Measurements from ENCODE around the gene C16orf96.

Gene C16orf96

GRCh38 chr16:4616047-4616811 lies 60.1 kb downstream of the C16orf96 start:
- peak; percentile 100 for DNase-seq (ENCODE audit: low spot score)

GRCh38 chr16:4617880-4618279 lies 61.7 kb downstream of the C16orf96 start:
- DNase-seq (ENCODE audit: low spot score): no peak

DNA sequence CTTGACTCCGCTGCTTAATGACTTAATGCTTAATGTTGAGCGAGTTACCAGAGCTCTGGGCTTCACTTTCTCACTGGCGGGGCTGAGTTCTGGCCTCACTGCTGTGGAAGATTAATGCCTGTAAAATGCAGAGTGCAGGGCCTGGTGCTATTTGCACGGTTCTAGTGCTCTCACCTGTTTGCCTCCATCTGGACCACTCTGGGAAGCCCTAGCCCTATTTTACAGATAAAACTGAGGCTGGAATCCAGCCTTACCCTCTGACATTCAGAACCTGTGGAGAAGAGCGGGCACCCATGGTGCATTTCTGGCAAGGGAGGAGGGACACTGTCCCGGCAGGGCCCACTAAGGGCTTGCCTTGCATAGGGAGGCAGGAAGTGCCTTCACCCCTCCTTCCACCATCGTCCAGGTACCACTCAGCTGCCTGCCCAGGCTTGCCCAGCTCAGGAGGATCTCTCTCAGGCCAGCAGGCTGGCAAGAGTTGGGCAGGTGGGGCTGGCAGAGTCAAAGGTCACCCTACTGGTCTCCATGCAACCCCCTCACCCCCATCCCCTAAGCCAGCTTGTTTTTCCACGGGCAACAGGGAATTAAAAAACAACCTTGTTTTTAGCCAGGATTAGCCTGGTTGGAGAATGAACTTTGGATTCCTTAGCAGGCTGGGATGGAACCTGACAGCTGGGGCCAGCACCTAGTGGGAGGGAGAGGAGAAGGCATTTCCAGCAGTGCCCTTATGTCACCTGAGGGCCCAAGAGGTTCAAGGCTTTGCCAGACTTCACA lies 62.7 kb downstream of the C16orf96 start:
- no peak for DNase-seq (ENCODE audit: low spot score)

DNA sequence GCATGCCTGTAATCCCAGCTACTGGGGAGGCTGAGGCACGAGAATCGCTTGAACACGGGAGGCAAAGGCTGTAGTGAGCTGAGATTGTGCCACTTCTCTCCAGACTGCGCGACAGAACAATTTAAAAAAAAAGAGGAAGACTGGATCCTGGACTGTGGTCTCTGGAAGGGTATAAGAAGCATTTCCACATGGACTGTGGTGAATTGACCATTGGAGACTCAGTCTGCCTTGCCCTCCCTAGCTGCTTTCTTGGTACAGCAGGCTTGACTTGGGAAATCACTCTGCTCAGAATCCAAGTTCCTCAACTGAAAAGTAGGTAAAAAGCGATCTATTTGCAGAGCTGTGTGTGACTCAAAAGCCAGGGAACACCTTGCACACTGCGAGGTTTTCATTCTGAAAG lies 67.5 kb downstream of the C16orf96 start:
- no peak for DNase-seq (ENCODE audit: low spot score)

- DNase-seq (ENCODE audit: low spot score): peak; percentile 96
Measured at GRCh38 chr16:4624015-4624826, 68.1 kb downstream of the C16orf96 start, which contains the start of gene MGRN1. MGRN1 (plus strand) TSS chr16:4624826; CDS start chr16:4624961, 135 bp downstream.

GRCh38 chr16:4624827-4625559 lies 68.9 kb downstream of the C16orf96 start:
- no peak for DNase-seq (ENCODE audit: low spot score)

GRCh38 chr16:4625560-4626159 lies 69.5 kb downstream of the C16orf96 start:
- no peak for DNase-seq (ENCODE audit: low spot score)

GRCh38 chr16:4626396-4626795 lies 70.3 kb downstream of the C16orf96 start:
- no peak for DNase-seq (ENCODE audit: low spot score)

- DNase-seq (ENCODE audit: low spot score): no peak
Measured at GRCh38 chr16:4628283-4628682, 72.1 kb downstream of the C16orf96 start.

GRCh38 chr16:4631444-4631843 lies 75.3 kb downstream of the C16orf96 start:
- DNase-seq (ENCODE audit: low spot score): no peak

DNA sequence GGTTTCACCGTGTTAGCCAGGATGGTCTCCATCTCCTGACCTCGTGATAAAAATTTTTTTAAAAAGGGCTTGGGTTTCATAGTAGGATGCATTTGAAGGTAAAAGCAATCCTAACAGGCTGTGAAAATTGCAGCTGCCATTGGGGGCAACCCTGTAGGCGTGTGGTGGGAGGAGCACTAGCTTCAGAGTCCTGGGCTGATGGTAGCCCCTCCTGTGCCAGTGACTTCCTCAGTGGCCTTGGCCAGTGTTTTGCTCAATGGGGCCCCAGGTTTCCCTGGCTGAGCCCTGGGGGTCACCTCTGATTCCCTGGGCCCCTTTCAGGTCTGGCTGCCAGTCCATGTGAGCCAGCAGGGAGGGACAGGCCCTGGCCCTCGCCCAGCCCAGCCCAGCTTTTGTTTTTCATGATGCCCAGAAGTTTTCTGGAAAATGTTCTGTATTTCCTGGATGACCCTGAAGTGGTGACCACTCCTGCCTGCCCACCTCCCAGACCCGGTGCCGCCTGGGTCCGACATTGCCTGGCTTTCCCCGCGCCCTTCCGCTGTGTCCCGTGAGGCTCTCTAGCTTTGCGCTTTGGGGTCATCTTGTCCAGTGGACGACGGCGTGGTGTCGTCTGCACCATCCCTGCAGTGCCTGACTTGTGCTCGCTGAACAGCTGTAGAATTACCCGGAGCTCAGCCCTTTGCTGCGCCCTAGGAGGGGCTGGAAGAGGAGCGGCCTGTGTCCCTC lies 77.9 kb downstream of the C16orf96 start:
- no peak for DNase-seq (ENCODE audit: low spot score)

DNA sequence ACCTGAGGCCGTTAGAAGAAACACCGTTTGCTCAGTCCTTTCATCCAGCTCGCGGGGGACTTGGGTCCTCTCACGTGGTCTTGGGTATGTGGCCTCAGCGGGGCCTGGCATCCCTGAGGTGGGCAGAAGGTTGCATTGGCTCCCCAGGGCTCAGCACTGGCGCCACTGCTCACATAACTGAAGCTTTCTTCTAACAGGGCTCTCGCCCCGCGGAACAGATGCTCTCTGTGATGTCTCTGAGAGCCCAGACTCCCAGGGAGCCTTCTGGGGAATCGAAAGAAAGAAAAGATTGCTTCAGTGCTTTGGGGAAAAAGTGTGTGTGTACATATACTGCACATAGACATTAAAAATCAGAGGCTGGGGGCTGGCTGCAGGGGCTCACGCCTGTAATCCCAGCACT lies 78.6 kb downstream of the C16orf96 start:
- DNase-seq (ENCODE audit: low spot score): no peak

DNA sequence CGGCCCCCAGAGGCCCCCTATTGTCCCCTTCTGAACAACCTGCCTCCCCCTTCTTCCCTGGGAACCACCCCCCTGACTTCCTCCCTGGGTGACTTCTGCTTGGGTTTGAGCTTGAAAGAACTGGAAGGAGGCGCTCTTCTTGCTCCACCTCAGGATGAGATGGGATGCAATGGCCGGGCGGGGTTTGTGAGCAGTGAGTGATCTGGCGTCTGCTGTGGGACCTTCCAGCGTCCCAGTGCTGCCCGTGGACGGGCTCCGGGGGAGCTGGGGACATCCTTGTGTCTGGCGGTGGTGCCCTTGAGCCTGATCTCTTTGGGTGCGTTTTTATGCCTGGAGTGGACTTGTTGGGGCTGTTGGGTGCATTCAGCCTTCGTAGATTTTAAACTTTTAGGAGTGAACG lies 80.1 kb downstream of the C16orf96 start:
- DNase-seq (ENCODE audit: low spot score): no peak

GRCh38 chr16:4637501-4638166 lies 81.5 kb downstream of the C16orf96 start:
- no peak for DNase-seq (ENCODE audit: low spot score)

DNA sequence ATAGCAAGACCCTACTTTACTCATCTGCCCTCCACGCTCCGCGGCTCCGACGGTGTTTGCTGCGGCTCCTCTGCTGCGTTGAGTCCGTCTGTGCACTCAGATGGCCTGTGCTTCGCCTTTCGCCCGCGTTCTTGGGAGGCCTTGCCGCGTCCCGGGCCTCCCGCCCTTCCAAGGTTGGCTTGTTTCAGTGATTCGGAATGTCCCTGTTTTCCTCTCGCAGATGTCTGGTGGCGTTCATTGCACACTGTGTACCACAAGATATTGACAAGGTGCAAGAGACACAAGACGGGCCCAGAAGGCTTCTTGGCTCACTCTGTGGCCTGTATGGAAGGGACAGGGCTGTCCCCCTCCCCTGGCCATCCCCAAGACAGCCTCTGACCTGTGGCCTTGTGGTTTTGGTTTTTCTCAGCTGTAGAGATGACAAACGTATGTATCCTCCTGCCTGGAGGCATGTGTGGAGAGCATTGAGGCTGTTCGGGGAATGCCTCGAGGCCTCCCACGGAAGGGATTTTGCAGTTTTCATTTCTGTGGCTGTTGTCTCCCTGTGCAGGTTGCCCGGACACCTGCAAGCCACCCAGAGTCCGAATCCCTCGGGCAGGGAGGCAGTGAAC lies 83.9 kb downstream of the C16orf96 start:
- DNase-seq (ENCODE audit: low spot score): no peak

DNA sequence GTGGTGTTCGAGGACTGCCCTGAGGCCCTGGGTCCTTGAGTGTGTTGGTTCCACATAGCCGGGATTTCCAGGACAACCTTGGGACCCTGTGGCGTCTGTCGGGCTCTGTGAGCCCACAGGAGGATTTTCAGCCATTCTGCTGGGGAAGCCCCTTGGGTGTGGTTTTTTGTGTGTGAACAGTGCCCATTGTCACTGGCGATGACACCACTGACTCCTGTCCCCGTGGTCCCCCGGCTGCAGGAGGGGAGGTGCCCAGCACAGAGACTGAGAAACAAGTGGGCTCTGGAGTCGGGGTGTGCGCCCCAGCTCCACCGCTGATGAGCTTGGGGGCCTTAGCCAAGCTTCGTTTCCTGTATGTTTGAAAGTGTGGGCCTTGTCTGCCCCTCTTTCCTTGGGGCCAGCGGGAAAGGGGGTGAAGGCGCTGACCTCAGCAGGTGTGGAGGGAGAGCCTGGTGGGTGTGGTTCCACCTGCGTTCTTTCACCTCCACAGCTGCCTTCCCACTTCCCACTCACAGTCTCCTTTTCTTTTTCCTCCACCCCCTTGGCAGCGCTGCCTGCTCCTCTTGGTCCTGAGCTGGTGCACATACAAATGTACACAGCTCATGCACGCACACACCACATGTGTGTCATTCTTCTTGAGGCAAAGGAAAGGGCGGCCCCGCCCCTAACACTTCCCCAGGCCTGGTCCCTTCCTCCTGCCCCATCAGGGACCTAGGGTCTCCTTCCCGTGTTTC lies 84.6 kb downstream of the C16orf96 start:
- DNase-seq (ENCODE audit: low spot score): no peak

GRCh38 chr16:4641306-4641687 lies 85.2 kb downstream of the C16orf96 start:
- no peak for DNase-seq (ENCODE audit: low spot score)

DNA sequence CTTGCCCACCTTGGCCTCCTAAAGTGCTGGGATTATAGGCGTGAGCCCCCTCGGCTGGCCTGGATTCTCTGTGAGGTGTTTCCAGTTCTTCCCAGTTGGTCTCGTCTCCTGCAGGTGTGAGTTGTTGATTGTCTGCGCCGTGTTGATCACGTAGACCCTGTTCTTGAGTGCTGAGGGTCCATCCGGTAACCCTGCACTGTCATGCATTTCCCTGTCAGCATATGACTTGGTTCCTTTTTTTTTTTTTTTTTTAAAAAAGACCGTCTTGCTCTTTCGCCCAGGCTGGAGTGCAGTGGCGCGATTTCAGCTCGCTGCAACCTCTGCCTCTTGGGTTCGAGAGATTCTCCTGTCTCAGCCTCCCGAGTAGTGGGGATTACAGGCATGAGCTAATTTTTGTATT lies 85.8 kb downstream of the C16orf96 start:
- no peak for DNase-seq (ENCODE audit: low spot score)

All from left forelimb (tissue), 1 donor.